Activated CD8-positive, alpha-beta T cell treated with anti-CD3 and anti-CD28 coated beads for 36 hours (primary cell): Measurements from ENCODE around the gene TEKT3. TPM values are rescaled to one million over a fixed set of nuclear protein-coding genes. Genes with fewer than 3 reads are reported as not detected.

Experiments used
- ATAC-seq: fragments of 200-7000 bp; cut with Tn5 transposase; one replicate; pipeline ENCODE4 v1.10.0; 2021; ENCODE audit warnings: mild to moderate bottlenecking, moderate library complexity
- CTCF ChIA-PET: fragments of 350-600 bp; sonication (Branson Sonifier 250); formaldehyde crosslinking; loops from one replicate; lab custom pipeline; 2021; ENCODE audit warnings: antibody characterized with exemption; lab: Charles Lee
- POLR2A ChIA-PET: fragments of 350-600 bp; sonication (Branson Sonifier 250); formaldehyde crosslinking; loops from one replicate; lab custom pipeline; 2021; ENCODE audit warnings: antibody characterized with exemption; lab: Charles Lee
- DNase-seq: peaks from one replicate; pipeline ENCODE4 v3.0.0-alpha.2; 2020
- H3K27ac Mint-ChIP-seq: one replicate; pipeline ENCODE4 v1.8.0; 2021; ENCODE audit warnings: mild to moderate bottlenecking, mixed read lengths
- H3K27me3 Mint-ChIP-seq: one replicate; pipeline ENCODE4 v1.8.0; 2021; ENCODE audit warnings: mixed read lengths
- H3K36me3 Mint-ChIP-seq: one replicate; pipeline ENCODE4 v1.8.0; 2021; ENCODE audit warnings: low read depth, mixed read lengths
- H3K4me1 Mint-ChIP-seq: one replicate; pipeline ENCODE4 v1.8.0; 2021; ENCODE audit warnings: low read depth, mixed read lengths
- H3K4me3 Mint-ChIP-seq: one replicate; pipeline ENCODE4 v1.8.0; 2021; ENCODE audit warnings: mild to moderate bottlenecking, moderate library complexity, mixed read lengths
- H3K9me3 Mint-ChIP-seq: one replicate; pipeline ENCODE4 v1.8.0; 2021; ENCODE audit warnings: mixed read lengths
- CTCF ChIP-seq: fragments of 200-600 bp; IDR thresholded peaks from one replicate; pipeline ENCODE4 v1.8.0; 2022; ENCODE audit warnings: antibody characterized with exemption, mild to moderate bottlenecking
- intact Hi-C: fragments of 100-400 bp; cut with micrococcal nuclease; formaldehyde crosslinking; loops from one replicate; pipeline ENCODE4 v1.10.0; 2022
- total RNA-seq, 2 experiments: library from RNA; stranded (reverse); gene quantifications; one replicate each; pipeline ENCODE4 v1.2.3, GENCODE V29; 2021

Gene TEKT3
- total RNA-seq, 2 experiments from 2014 or later: not detected

DNA sequence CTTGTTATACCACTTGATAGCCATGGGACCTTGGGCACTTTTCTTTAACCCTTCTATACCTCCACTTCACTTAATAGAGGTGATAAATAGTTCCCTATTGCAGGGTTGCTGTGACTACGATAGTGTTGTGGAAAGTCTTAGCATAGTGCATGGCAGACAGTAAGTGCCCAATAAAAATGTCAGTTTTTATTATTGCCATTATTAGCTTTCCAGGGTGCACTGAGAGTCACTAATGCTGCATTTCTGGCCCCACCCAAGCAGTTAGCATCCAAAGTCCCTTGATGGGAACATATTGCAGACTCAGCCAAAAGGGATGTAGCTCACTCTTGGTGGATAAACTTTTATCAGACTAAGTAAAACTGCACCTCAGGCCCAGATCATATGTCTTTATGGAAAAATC lies 41.5 kb upstream of the TEKT3 start:
- H3K27me3 Mint-ChIP-seq: peaks cover 11% of the 10 kb centered on the region
- DNase-seq (no peak), ATAC-seq (no peak)
- no peaks in the 10 kb centered on the region for H3K4me1 Mint-ChIP-seq
- ChIA-PET POLR2A (no interaction called here), CTCF (no interaction called here)
- H3K9me3 Mint-ChIP-seq: no peaks in the 10 kb centered on the region
- H3K36me3 Mint-ChIP-seq: no peaks in the 10 kb centered on the region
- intact Hi-C loops: no loop called here
- no peak overlapping the region for H3K27ac Mint-ChIP-seq
- H3K4me3 Mint-ChIP-seq: no peak overlapping the region
- TF ChIP-seq CTCF: no peak

- Mint-ChIP-seq H3K36me3 (no peaks in the 10 kb centered on the region), H3K27me3 (peaks cover 11% of the 10 kb centered on the region), H3K27ac (no peak overlapping the region), H3K4me3 (no peak overlapping the region), H3K9me3 (no peaks in the 10 kb centered on the region), H3K4me1 (no peaks in the 10 kb centered on the region)
- ChIA-PET POLR2A (no interaction called here), CTCF (interaction anchor here (0.9 kb wide), 1 partner anchor 121 kb away, joined by 3 read pairs; no protein-coding TSS in a partner anchor)
- intact Hi-C loops: no loop called here
- TF ChIP-seq CTCF: no peak
- ATAC-seq (no peak), DNase-seq (no peak)
Measured at GRCh38 chr17:15381707-15382106, 40.3 kb upstream of the TEKT3 start.

DNA sequence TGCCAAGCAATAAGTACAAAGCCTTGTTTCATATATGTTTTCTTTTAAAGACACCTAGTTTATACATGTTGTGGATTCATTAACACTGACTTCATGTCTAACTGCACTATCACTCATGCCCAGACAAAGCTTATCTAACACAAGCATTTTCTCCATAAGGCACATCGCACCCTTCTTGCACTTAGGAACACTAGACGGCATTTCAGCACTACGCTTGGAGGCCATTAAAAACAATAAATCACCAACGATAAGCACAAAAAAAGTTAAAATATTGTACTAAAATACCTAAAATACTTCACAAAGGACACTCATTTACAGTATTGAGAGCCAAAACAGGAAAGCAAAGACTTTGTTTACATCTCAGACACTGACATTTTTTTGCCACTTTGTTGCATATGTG lies 39.0 kb upstream of the TEKT3 start:
- no peak overlapping the region for H3K4me3 Mint-ChIP-seq
- DNase-seq (no peak), ATAC-seq (no peak)
- peaks cover 7% of the 10 kb centered on the region for H3K27me3 Mint-ChIP-seq
- no peaks in the 10 kb centered on the region for H3K36me3 Mint-ChIP-seq
- H3K9me3 Mint-ChIP-seq: no peaks in the 10 kb centered on the region
- no peaks in the 10 kb centered on the region for H3K4me1 Mint-ChIP-seq
- no peak for TF ChIP-seq CTCF
- ChIA-PET CTCF (no interaction called here), POLR2A (no interaction called here)
- intact Hi-C loops: no loop called here
- H3K27ac Mint-ChIP-seq: no peak overlapping the region

- Mint-ChIP-seq H3K27ac (no peak overlapping the region), H3K36me3 (no peaks in the 10 kb centered on the region), H3K9me3 (no peaks in the 10 kb centered on the region), H3K4me3 (no peak overlapping the region), H3K4me1 (no peaks in the 10 kb centered on the region), H3K27me3 (peaks cover 7% of the 10 kb centered on the region)
- no peak for DNase-seq
- intact Hi-C loops: no loop called here
- ChIA-PET CTCF (no interaction called here), POLR2A (no interaction called here)
- TF ChIP-seq CTCF: no peak
- ATAC-seq: no peak
Measured at GRCh38 chr17:15379659-15380058, 38.3 kb upstream of the TEKT3 start.

DNA sequence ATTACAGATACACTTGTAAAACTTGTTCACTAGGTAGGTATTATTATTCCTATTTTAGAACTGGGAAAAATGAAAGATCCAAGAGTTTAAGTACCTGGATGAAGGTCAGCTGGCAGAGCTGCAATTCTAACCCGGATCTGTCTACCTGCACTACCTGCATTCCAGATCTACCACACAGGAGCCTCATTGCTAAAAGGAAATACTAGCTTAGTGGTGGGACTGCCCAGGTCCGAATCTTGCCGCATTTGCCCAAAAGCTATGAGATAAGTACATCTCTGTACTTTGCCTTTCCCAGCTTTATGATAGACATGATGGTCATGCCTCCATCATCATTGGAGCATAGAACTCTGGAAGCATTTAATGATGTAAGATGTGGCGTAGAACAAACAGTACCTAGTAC lies 36.8 kb upstream of the TEKT3 start:
- no peak for TF ChIP-seq CTCF
- DNase-seq: no peak

More for the DNA sequence above, 36.8 kb upstream of the TEKT3 start:
- intact Hi-C loops: no loop called here
- Mint-ChIP-seq H3K4me3 (no peak overlapping the region), H3K4me1 (no peaks in the 10 kb centered on the region), H3K27ac (no peak overlapping the region), H3K9me3 (no peaks in the 10 kb centered on the region), H3K36me3 (no peaks in the 10 kb centered on the region), H3K27me3 (peaks cover 3% of the 10 kb centered on the region)
- ChIA-PET POLR2A (no interaction called here), CTCF (interaction anchor here (0.8 kb wide), 1 partner anchor 125 kb away, joined by 4 read pairs; no protein-coding TSS in a partner anchor)
- no peak for ATAC-seq
